ENCODE measurements around the gene MAB21L2. TPM values are rescaled to one million over a fixed set of nuclear protein-coding genes. Genes with fewer than 3 reads are reported as not detected.

MAB21L2 gene
- total and polyA plus RNA-seq, 2 donors: 0.80 to 0.82 TPM

- Histone ChIP-seq H3K36me3 (ENCODE audit: control insufficient read depth in 2 of 2, insufficient read depth in 2 of 2, low read length in 1 of 2) (peaks cover 14 to 22% of the 10 kb centered on the region in 2 donors), H3K4me3 (ENCODE audit: low read length in 2 of 2) (no peak overlapping the region), H3K27ac (ENCODE audit: low read depth in 1 of 2, low read length in 1 of 2) (no peak overlapping the region), H3K9me3 (ENCODE audit: control insufficient read depth in 2 of 2, insufficient read depth in 1 of 2, low read length in 1 of 2) (peaks cover 5 to 23% of the 10 kb centered on the region in 2 donors), H3K4me1 (ENCODE audit: control insufficient read depth in 2 of 2, insufficient read depth in 2 of 2, low read length in 2 of 2) (peaks cover 0 to 8% of the 10 kb centered on the region in 2 donors), H3K27me3 (ENCODE audit: control insufficient read depth in 2 of 2, insufficient read depth in 1 of 2, low read length in 1 of 2) (peaks cover 0 to 51% of the 10 kb centered on the region in 2 donors)
- no peak for DNase-seq (ENCODE audit: low read depth in 6 of 9, low spot score in 9 of 9)
- 98% methylated on average over 7 of the region's 7 CpGs for WGBS
Measured at GRCh38 chr4:150581056-150581605, 820 bp upstream of the MAB21L2 start.

DNA sequence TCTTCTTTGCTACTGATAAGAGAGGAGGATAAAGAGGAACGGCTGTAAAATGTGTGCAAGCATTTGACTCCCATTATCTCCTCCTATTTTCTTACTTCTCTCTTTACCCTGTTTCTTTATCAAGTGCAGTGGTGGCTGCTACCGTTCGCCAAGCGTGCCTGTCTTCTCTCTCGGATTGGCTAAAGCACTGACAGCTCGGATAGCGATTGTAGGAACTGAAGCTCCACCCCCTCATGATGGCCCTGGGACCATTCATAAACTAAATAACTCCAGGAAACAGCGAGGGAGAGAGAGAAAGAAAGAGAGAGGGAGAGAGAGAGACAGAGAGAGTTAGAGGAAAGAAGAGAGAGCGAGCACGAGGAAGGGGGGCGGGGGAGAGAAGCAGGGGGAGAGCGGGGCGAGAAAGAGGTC, 305 bp upstream of the MAB21L2 start:
- no peak for DNase-seq (ENCODE audit: low read depth in 6 of 9, low spot score in 9 of 9)
- Histone ChIP-seq H3K27ac (ENCODE audit: low read depth in 1 of 2, low read length in 1 of 2) (no peak overlapping the region), H3K27me3 (ENCODE audit: control insufficient read depth in 2 of 2, insufficient read depth in 1 of 2, low read length in 1 of 2) (peaks cover 0 to 51% of the 10 kb centered on the region in 2 donors), H3K9me3 (ENCODE audit: control insufficient read depth in 2 of 2, insufficient read depth in 1 of 2, low read length in 1 of 2) (peaks cover 5 to 23% of the 10 kb centered on the region in 2 donors), H3K36me3 (ENCODE audit: control insufficient read depth in 2 of 2, insufficient read depth in 2 of 2, low read length in 1 of 2) (peaks cover 14 to 22% of the 10 kb centered on the region in 2 donors), H3K4me3 (ENCODE audit: low read length in 2 of 2) (no peak overlapping the region), H3K4me1 (ENCODE audit: control insufficient read depth in 2 of 2, insufficient read depth in 2 of 2, low read length in 2 of 2) (peaks cover 0 to 8% of the 10 kb centered on the region in 2 donors)
- WGBS: 96% methylated on average over 13 of the region's 13 CpGs

DNA sequence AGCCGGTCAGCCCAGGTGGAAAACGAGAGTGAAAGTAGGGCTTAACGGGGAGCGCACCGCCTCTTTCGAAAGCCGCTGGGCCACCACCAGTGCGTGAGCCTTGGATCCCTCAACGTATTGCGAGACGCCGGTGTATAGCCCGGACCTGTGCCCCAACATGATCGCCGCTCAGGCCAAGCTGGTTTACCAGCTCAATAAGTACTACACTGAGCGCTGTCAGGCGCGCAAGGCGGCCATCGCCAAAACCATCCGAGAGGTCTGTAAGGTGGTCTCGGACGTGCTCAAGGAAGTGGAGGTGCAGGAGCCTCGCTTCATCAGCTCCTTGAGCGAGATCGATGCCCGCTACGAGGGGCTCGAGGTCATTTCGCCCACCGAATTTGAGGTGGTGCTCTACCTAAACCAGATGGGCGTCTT, 929 bp downstream of the MAB21L2 start:
- Histone ChIP-seq H3K4me1 (ENCODE audit: control insufficient read depth in 2 of 2, insufficient read depth in 2 of 2, low read length in 2 of 2) (peaks cover 0 to 8% of the 10 kb centered on the region in 2 donors), H3K9me3 (ENCODE audit: control insufficient read depth in 2 of 2, insufficient read depth in 1 of 2, low read length in 1 of 2) (peaks cover 5 to 23% of the 10 kb centered on the region in 2 donors), H3K36me3 (ENCODE audit: control insufficient read depth in 2 of 2, insufficient read depth in 2 of 2, low read length in 1 of 2) (peaks cover 14 to 22% of the 10 kb centered on the region in 2 donors), H3K27me3 (ENCODE audit: control insufficient read depth in 2 of 2, insufficient read depth in 1 of 2, low read length in 1 of 2) (peaks cover 0 to 51% of the 10 kb centered on the region in 2 donors), H3K27ac (ENCODE audit: low read depth in 1 of 2, low read length in 1 of 2) (no peak overlapping the region), H3K4me3 (ENCODE audit: low read length in 2 of 2) (peak overlapping the region; percentile 16 to 27)
- WGBS: 95% methylated on average over 32 of the region's 32 CpGs
- DNase-seq (ENCODE audit: low read depth in 6 of 9, low spot score in 9 of 9): peak in 1 of 9 donors; percentile 10

DNA sequence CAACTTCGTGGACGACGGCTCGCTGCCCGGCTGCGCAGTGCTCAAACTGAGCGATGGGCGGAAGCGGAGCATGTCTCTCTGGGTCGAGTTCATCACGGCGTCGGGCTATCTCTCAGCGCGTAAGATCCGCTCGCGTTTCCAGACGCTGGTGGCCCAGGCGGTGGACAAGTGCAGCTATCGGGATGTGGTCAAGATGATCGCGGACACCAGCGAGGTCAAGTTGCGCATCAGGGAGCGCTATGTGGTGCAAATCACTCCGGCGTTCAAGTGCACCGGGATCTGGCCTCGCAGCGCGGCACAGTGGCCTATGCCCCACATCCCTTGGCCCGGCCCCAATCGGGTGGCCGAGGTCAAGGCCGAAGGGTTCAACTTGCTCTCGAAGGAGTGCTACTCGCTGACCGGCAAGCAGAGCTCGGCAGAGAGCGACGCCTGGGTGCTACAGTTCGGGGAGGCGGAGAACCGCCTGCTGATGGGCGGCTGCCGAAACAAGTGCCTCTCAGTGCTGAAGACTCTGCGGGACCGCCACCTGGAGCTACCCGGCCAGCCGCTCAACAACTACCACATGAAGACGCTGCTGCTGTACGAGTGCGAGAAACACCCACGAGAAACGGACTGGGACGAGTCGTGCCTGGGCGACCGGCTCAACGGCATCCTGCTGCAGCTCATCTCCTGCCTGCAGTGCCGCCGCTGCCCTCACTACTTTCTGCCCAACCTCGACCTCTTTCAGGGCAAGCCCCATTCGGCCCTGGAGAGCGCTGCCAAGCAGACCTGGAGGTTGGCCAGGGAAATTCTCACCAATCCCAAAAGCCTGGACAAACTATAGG, 1.5 kb downstream of the MAB21L2 start:
- DNase-seq (ENCODE audit: low read depth in 6 of 9, low spot score in 9 of 9): peak in 1 of 9 donors; percentile 29
- Histone ChIP-seq H3K4me3 (ENCODE audit: low read length in 2 of 2) (peak overlapping the region in 1 of 2 donors; percentile 27), H3K4me1 (ENCODE audit: control insufficient read depth in 2 of 2, insufficient read depth in 2 of 2, low read length in 2 of 2) (peaks cover 0 to 8% of the 10 kb centered on the region in 2 donors), H3K9me3 (ENCODE audit: control insufficient read depth in 2 of 2, insufficient read depth in 1 of 2, low read length in 1 of 2) (peaks cover 5 to 23% of the 10 kb centered on the region in 2 donors), H3K27me3 (ENCODE audit: control insufficient read depth in 2 of 2, insufficient read depth in 1 of 2, low read length in 1 of 2) (peaks cover 0 to 51% of the 10 kb centered on the region in 2 donors), H3K27ac (ENCODE audit: low read depth in 1 of 2, low read length in 1 of 2) (no peak overlapping the region), H3K36me3 (ENCODE audit: control insufficient read depth in 2 of 2, insufficient read depth in 2 of 2, low read length in 1 of 2) (peaks cover 14 to 22% of the 10 kb centered on the region in 2 donors)
- WGBS: 94% methylated on average over 66 of the region's 66 CpGs

GRCh38 chr4:150584111-150584915, 2.4 kb downstream of the MAB21L2 start:
- H3K27me3 ChIP-seq (ENCODE audit: control insufficient read depth in 2 of 2, insufficient read depth in 1 of 2, low read length in 1 of 2): peaks cover 0 to 44% of the 10 kb centered on the region in 2 donors
- H3K9me3 ChIP-seq (ENCODE audit: control insufficient read depth in 2 of 2, insufficient read depth in 1 of 2, low read length in 1 of 2): peaks cover 5 to 23% of the 10 kb centered on the region in 2 donors
- no peak overlapping the region for H3K27ac ChIP-seq (ENCODE audit: low read depth in 1 of 2, low read length in 1 of 2)
- 97% methylated on average over 11 of the region's 11 CpGs for WGBS
- peak overlapping the region in 1 of 2 donors; percentile 27 for H3K4me3 ChIP-seq (ENCODE audit: low read length in 2 of 2)
- peaks cover 18 to 22% of the 10 kb centered on the region in 2 donors for H3K36me3 ChIP-seq (ENCODE audit: control insufficient read depth in 2 of 2, insufficient read depth in 2 of 2, low read length in 1 of 2)
- DNase-seq (ENCODE audit: low read depth in 6 of 9, low spot score in 9 of 9): no peak
- peaks cover 0 to 8% of the 10 kb centered on the region in 2 donors for H3K4me1 ChIP-seq (ENCODE audit: control insufficient read depth in 2 of 2, insufficient read depth in 2 of 2, low read length in 2 of 2)

DNA sequence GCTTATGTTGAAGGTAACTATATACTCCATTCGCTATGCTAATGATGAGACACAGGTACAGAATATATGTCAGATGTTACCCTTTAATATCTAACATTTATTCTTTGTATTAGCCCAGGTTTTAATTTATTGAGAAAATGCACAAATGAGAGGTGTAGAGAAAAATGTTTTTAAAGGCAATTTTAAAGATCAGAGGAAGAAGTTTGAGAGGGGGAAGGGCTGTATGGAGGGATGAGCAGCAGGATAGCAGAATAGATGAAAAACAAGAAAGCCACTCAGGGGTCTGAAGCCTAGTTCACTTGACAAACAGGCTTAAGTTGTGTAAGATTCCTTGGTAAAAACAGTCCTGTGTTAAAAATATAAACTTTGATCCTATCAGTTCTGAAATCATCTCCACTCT, 3.7 kb downstream of the MAB21L2 start:
- no peak for DNase-seq (ENCODE audit: low read depth in 6 of 9, low spot score in 9 of 9)
- no peak overlapping the region for H3K27ac ChIP-seq (ENCODE audit: low read depth in 1 of 2, low read length in 1 of 2)
- H3K27me3 ChIP-seq (ENCODE audit: control insufficient read depth in 2 of 2, insufficient read depth in 1 of 2, low read length in 1 of 2): peaks cover 0 to 32% of the 10 kb centered on the region in 2 donors
- H3K4me3 ChIP-seq (ENCODE audit: low read length in 2 of 2): no peak overlapping the region
- peaks cover 5 to 16% of the 10 kb centered on the region in 2 donors for H3K9me3 ChIP-seq (ENCODE audit: control insufficient read depth in 2 of 2, insufficient read depth in 1 of 2, low read length in 1 of 2)
- H3K4me1 ChIP-seq (ENCODE audit: control insufficient read depth in 2 of 2, insufficient read depth in 2 of 2, low read length in 2 of 2): peaks cover 0 to 6% of the 10 kb centered on the region in 2 donors
- peaks cover 14 to 21% of the 10 kb centered on the region in 2 donors for H3K36me3 ChIP-seq (ENCODE audit: control insufficient read depth in 2 of 2, insufficient read depth in 2 of 2, low read length in 1 of 2)
- 98% methylated on average over 1 of the region's 1 CpG for WGBS

GRCh38 chr4:150586162-150586810, 4.3 kb downstream of the MAB21L2 start:
- Histone ChIP-seq H3K27me3 (ENCODE audit: control insufficient read depth in 2 of 2, insufficient read depth in 1 of 2, low read length in 1 of 2) (peaks cover 0 to 29% of the 10 kb centered on the region in 2 donors), H3K9me3 (ENCODE audit: control insufficient read depth in 2 of 2, insufficient read depth in 1 of 2, low read length in 1 of 2) (peaks cover 5 to 16% of the 10 kb centered on the region in 2 donors), H3K4me1 (ENCODE audit: control insufficient read depth in 2 of 2, insufficient read depth in 2 of 2, low read length in 2 of 2) (peaks cover 0 to 6% of the 10 kb centered on the region in 2 donors), H3K27ac (ENCODE audit: low read depth in 1 of 2, low read length in 1 of 2) (no peak overlapping the region), H3K4me3 (ENCODE audit: low read length in 2 of 2) (no peak overlapping the region), H3K36me3 (ENCODE audit: control insufficient read depth in 2 of 2, insufficient read depth in 2 of 2, low read length in 1 of 2) (peaks cover 14 to 25% of the 10 kb centered on the region in 2 donors)
- no peak for DNase-seq (ENCODE audit: low read depth in 6 of 9, low spot score in 9 of 9)

DNA sequence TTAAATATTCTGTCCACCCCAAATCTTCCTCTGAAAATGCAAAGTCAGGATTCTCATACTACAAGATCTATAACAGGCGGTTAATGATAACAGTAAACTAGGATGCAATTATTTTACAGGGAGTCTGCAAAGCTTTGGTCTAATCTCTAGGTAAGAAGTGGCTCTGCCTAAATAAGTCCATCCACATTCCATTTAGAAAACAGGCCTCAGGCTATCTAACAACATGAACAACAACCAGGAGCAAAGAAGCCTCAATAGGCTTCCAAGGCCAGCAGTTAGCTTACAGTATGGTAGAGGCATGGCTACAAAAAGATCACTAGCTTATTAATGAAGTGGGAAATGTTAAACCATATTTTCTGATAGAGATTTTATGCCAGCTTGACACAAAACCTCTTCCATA, 6.4 kb downstream of the MAB21L2 start:
- Histone ChIP-seq H3K27me3 (ENCODE audit: control insufficient read depth in 2 of 2, insufficient read depth in 1 of 2, low read length in 1 of 2) (peaks cover 0 to 9% of the 10 kb centered on the region in 2 donors), H3K4me3 (ENCODE audit: low read length in 2 of 2) (no peak overlapping the region), H3K36me3 (ENCODE audit: control insufficient read depth in 2 of 2, insufficient read depth in 2 of 2, low read length in 1 of 2) (peaks cover 7 to 14% of the 10 kb centered on the region in 2 donors), H3K9me3 (ENCODE audit: control insufficient read depth in 2 of 2, insufficient read depth in 1 of 2, low read length in 1 of 2) (peaks cover 2 to 7% of the 10 kb centered on the region in 2 donors), H3K27ac (ENCODE audit: low read depth in 1 of 2, low read length in 1 of 2) (no peak overlapping the region), H3K4me1 (ENCODE audit: control insufficient read depth in 2 of 2, insufficient read depth in 2 of 2, low read length in 2 of 2) (peaks cover 0 to 3% of the 10 kb centered on the region in 2 donors)
- WGBS: 96% methylated on average over 1 of the region's 1 CpG
- no peak for DNase-seq (ENCODE audit: low read depth in 6 of 9, low spot score in 9 of 9)
